H1 (cell line): ENCODE data around the gene RPTOR. TPM values are rescaled to one million over a fixed set of nuclear protein-coding genes. Genes with fewer than 3 reads are reported as not detected.

ENCODE experiments used
- CTCF ChIA-PET: fragments of 300-600 bp; sonication (Branson Sonifier 250); formaldehyde crosslinking; loops from one replicate; lab custom pipeline; 2021; ENCODE audit not compliant: partially characterized antibody; lab: Charles Lee
- POLR2A ChIA-PET: fragments of 300-600 bp; sonication (Branson Sonifier 250); formaldehyde crosslinking; loops from one replicate; lab custom pipeline; 2021; ENCODE audit warnings: inconsistent platforms; ENCODE audit not compliant: partially characterized antibody; lab: Charles Lee
- DNase-seq, 2 experiments: peaks; one replicate each; pipeline versions ENCODE4 v3.0.0 to v3.0.0-alpha.2; 2010 to 2022; ENCODE audit warnings: low spot score in 2 of 2, low read depth in 1 of 2, mixed read lengths in 1 of 2
- FAIRE-seq: peaks from 2 replicates; lab custom pipeline; 2011; peaks lifted over from hg19 to GRCh38; lab: Jason Lieb, UNC
- H2AFZ ChIP-seq: 2 replicates; pipeline ENCODE4 v1.8.1; 2012; ENCODE audit warnings: low read length, inconsistent platforms
- H2AK5ac ChIP-seq: 2 replicates; pipeline ENCODE4 v1.6.1; 2013; ENCODE audit warnings: low read depth, low read length
- H2BK120ac ChIP-seq: replicated peaks from 2 replicates; pipeline ENCODE3; 2013; ENCODE audit warnings: low read depth, low read length, inconsistent platforms
- H2BK12ac ChIP-seq: 2 replicates; pipeline ENCODE4 v1.6.1; 2013; ENCODE audit warnings: low read depth, low read length
- H2BK15ac ChIP-seq: 2 replicates; pipeline ENCODE4 v1.6.1; 2013; ENCODE audit warnings: low read length
- H2BK20ac ChIP-seq: 2 replicates; pipeline ENCODE4 v1.6.1; 2013; ENCODE audit warnings: low read length
- H2BK5ac ChIP-seq: 2 replicates; pipeline ENCODE4 v1.6.1; 2013; ENCODE audit warnings: low read depth, low read length
- H3K14ac ChIP-seq: 2 replicates; pipeline ENCODE4 v1.6.1; 2013; ENCODE audit warnings: inconsistent platforms; ENCODE audit not compliant: insufficient read length
- H3K18ac ChIP-seq: 2 replicates; pipeline ENCODE4 v1.6.1; 2013; ENCODE audit warnings: low read length; ENCODE audit errors: extremely low read depth
- H3K23ac ChIP-seq: 2 replicates; pipeline ENCODE4 v1.6.1; 2013; ENCODE audit warnings: inconsistent platforms; ENCODE audit not compliant: insufficient read length
- H3K23me2 ChIP-seq: 2 replicates; pipeline ENCODE4 v1.6.1; 2013; ENCODE audit warnings: low read depth, low read length
- H3K27ac ChIP-seq: 2 replicates; pipeline ENCODE4 v1.6.1; 2011; ENCODE audit warnings: low read depth, low read length, inconsistent platforms
- H3K27me3 ChIP-seq, 4 experiments: replicated peaks in 1 of 4; 1 replicate in 1 of 4; 2 replicates in 3 of 4; pipeline versions ENCODE4 v1.6.1 to v1.8.1; 2011 to 2013; ENCODE audit warnings: low read length in 3 of 4, mild to moderate bottlenecking in 3 of 4, inconsistent platforms in 2 of 4, mixed read lengths in 2 of 4, moderate library complexity in 1 of 4; ENCODE audit not compliant: control insufficient read depth in 3 of 4, insufficient read depth in 3 of 4; ENCODE audit errors: extremely low read depth in 1 of 4
- H3K36me3 ChIP-seq, 4 experiments: 2 replicates each; pipeline versions ENCODE4 v1.6.1 to v1.8.1; 2011 to 2013; ENCODE audit warnings: mild to moderate bottlenecking in 4 of 4, low read length in 3 of 4, moderate library complexity in 2 of 4, control low read depth in 1 of 4, inconsistent platforms in 1 of 4; ENCODE audit not compliant: insufficient read depth in 4 of 4, control insufficient read depth in 2 of 4
- H3K4ac ChIP-seq: replicated peaks from 2 replicates; pipeline ENCODE3; 2013; ENCODE audit warnings: low read length, low read depth, mixed read lengths, inconsistent platforms; ENCODE audit not compliant: insufficient read length
- H3K4me1 ChIP-seq, 4 experiments: replicated peaks in 1 of 4; 1 replicate in 1 of 4; 2 replicates in 3 of 4; pipeline versions ENCODE4 v1.6.1 to v1.8.1; 2011 to 2013; ENCODE audit warnings: low read length in 3 of 4, inconsistent platforms in 2 of 4, mixed read lengths in 1 of 4; ENCODE audit not compliant: insufficient read depth in 4 of 4, control insufficient read depth in 3 of 4
- H3K4me2 ChIP-seq, 2 experiments: 2 replicates each; pipeline versions ENCODE4 v1.6.1 to v1.8.1; 2011 to 2013; ENCODE audit warnings: low read depth in 2 of 2, low read length in 2 of 2, control low read depth in 1 of 2, inconsistent platforms in 1 of 2, mild to moderate bottlenecking in 1 of 2; ENCODE audit not compliant: insufficient read depth in 1 of 2
- H3K4me3 ChIP-seq, 4 experiments: fragments of 200-600, 300-600 bp in 1 of 4; sonication (generic), shearing (Covaris generic), sonication (Bioruptor Twin) in 1 of 4; 2 replicates each; pipeline versions ENCODE4 v1.5.1 to v1.8.1; 2011 to 2016; ENCODE audit warnings: low read length in 4 of 4, low read depth in 3 of 4, control low read depth in 2 of 4, inconsistent platforms in 2 of 4, mild to moderate bottlenecking in 2 of 4, mixed read lengths in 1 of 4, moderate library complexity in 1 of 4; ENCODE audit not compliant: insufficient read depth in 2 of 4; ENCODE audit errors: extremely low read depth in 1 of 4
- H3K56ac ChIP-seq: replicated peaks from 2 replicates; pipeline ENCODE3; 2013; ENCODE audit warnings: low read depth, mild to moderate bottlenecking, mixed read lengths, low read length, inconsistent platforms; ENCODE audit not compliant: insufficient read length
- H3K79me1 ChIP-seq: 2 replicates; pipeline ENCODE4 v1.6.1; 2013; ENCODE audit warnings: low read depth, low read length, control low read depth
- H3K79me2 ChIP-seq, 2 experiments: 2 replicates each; pipeline versions ENCODE4 v1.6.1 to v1.8.1; 2012 to 2013; ENCODE audit warnings: low read length in 2 of 2, mild to moderate bottlenecking in 2 of 2, inconsistent platforms in 1 of 2; ENCODE audit not compliant: insufficient read depth in 2 of 2, control insufficient read depth in 1 of 2
- H3K9ac ChIP-seq, 4 experiments: replicated peaks in 1 of 4; 1 replicate in 1 of 4; 2 replicates in 3 of 4; pipeline versions ENCODE4 v1.6.1 to v1.8.1; 2011 to 2013; ENCODE audit warnings: low read depth in 3 of 4, low read length in 3 of 4, control low read depth in 2 of 4, mild to moderate bottlenecking in 2 of 4, moderate library complexity in 2 of 4, inconsistent platforms in 1 of 4; ENCODE audit errors: extremely low read depth in 1 of 4
- H3K9me3 ChIP-seq, 2 experiments: 2 replicates each; pipeline versions ENCODE4 v1.6.1 to v1.8.1; 2012 to 2013; ENCODE audit warnings: mild to moderate bottlenecking in 2 of 2, moderate library complexity in 2 of 2, control low read depth in 1 of 2, inconsistent platforms in 1 of 2, low read depth in 1 of 2, low read length in 1 of 2, mixed read lengths in 1 of 2; ENCODE audit not compliant: insufficient read depth in 2 of 2
- H4K20me1 ChIP-seq, 2 experiments: replicated peaks in 1 of 2; 2 replicates each; pipeline versions ENCODE3 to v1.8.1; 2011 to 2013; ENCODE audit warnings: inconsistent platforms in 2 of 2, low read length in 2 of 2, mild to moderate bottlenecking in 1 of 2; ENCODE audit not compliant: insufficient read depth in 2 of 2, control insufficient read depth in 1 of 2
- H4K5ac ChIP-seq: 2 replicates; pipeline ENCODE4 v1.6.1; 2013; ENCODE audit warnings: low read length, low read depth, mixed read lengths, inconsistent platforms; ENCODE audit not compliant: insufficient read length
- H4K8ac ChIP-seq: 2 replicates; pipeline ENCODE4 v1.8.0; 2013; ENCODE audit warnings: mild to moderate bottlenecking, moderate library complexity, low read length, inconsistent platforms; ENCODE audit not compliant: insufficient read depth; ENCODE audit errors: extremely low read depth
- H4K91ac ChIP-seq: replicated peaks from 2 replicates; pipeline ENCODE3; 2013; ENCODE audit warnings: low read length, mixed read lengths, inconsistent platforms; ENCODE audit not compliant: insufficient read length
- CBX5 ChIP-seq: fragments of 300-800, 300-1000 bp; sonication (generic); IDR thresholded peaks from 2 replicates; pipeline ENCODE4 v1.7.1; 2016; ENCODE audit warnings: antibody characterized with exemption, low read length, low read depth
- CHD1 ChIP-seq: IDR thresholded peaks from 2 replicates; pipeline ENCODE4 v1.6.1; 2012; ENCODE audit warnings: low read depth, low read length, improper control_type of control experiment
- CTBP2 ChIP-seq: IDR thresholded peaks from 2 replicates; pipeline ENCODE4 v1.7.0; 2011; ENCODE audit warnings: borderline replicate concordance, mild to moderate bottlenecking, moderate library complexity, mixed read lengths, low read length; ENCODE audit not compliant: insufficient read depth, insufficient read length
- HDAC6 ChIP-seq: IDR thresholded peaks from one replicate; pipeline ENCODE4 v1.7.1; 2012; ENCODE audit warnings: low read depth, mild to moderate bottlenecking, inconsistent platforms, low read length, moderate library complexity
- NRF1 ChIP-seq: IDR thresholded peaks from 2 replicates; pipeline ENCODE4 v1.6.1; 2011; ENCODE audit warnings: mild to moderate bottlenecking, low read depth, low read length, improper control_type of control experiment
- POLR2AphosphoS5 ChIP-seq: IDR thresholded peaks from 2 replicates; pipeline ENCODE4 v1.6.1; 2011; ENCODE audit warnings: low read depth, low read length
- TAF1 ChIP-seq: IDR thresholded peaks from 2 replicates; pipeline ENCODE4 v1.6.1; 2011; ENCODE audit warnings: mild to moderate bottlenecking, low read depth, low read length
- YY1 ChIP-seq: IDR thresholded peaks from 2 replicates; pipeline ENCODE4 v1.6.1; 2011; ENCODE audit warnings: low read depth, mild to moderate bottlenecking, low read length
- WGBS, 2 experiments: shearing (Covaris generic) in 1 of 2; methylation state at CpG; one replicate each; pipeline versions ENCODE4 v1.1.6 to v1.1.7; 2013 to 2015; ENCODE audit warnings: low lambda C conversion rate in 2 of 2, mixed read lengths in 2 of 2, inconsistent platforms in 1 of 2, low coverage in 1 of 2, missing lambda C conversion rate in 1 of 2; ENCODE audit not compliant: insufficient replicate concordance in 2 of 2, insufficient coverage in 1 of 2, insufficient read length in 1 of 2; ENCODE audit errors: extremely low coverage in 1 of 2, missing lambda C conversion rate in 1 of 2; 5-methylcytosine and 5-hydroxymethylcytosine counted together
- polyA plus RNA-seq, 7 experiments: library from polyadenylated mRNA; depleted of rRNA in 3 of 7; stranded (reverse) in 5 of 7; unstranded in 2 of 7; fragments of >200 nt in 5 of 7; fragments of 200-250 nt in 2 of 7; gene quantifications; 1 replicate in 5 of 7; 2 replicates in 1 of 7; 4 replicates in 1 of 7; pipeline versions ENCODE4 v1.2.1 to v1.2.3, GENCODE V29; 2011 to 2013; ENCODE audit warnings: missing spikeins in 2 of 7, mixed read lengths in 2 of 7
- total RNA-seq: library from RNA; stranded (reverse); fragmentation: NEBNext Ultra II Directional; extraction: Animal tissue kit (Norgen Biotek cat#: 25700); gene quantifications from 2 replicates; pipeline ENCODE4 v1.2.1, GENCODE V29; 2021

Gene RPTOR
- total and polyA plus RNA-seq, 2 of the 8 experiments (the other 6 are each of a cell fraction or from before 2014, with no cell fraction given) = 6.9 to 28.7 TPM

GRCh38 chr17:80768389-80768788 is 223.8 kb downstream of the RPTOR start:
- no peaks in the 10 kb centered on the region for H3K23me2 ChIP-seq
- H3K4me3 ChIP-seq = no peak overlapping the region
- H3K27me3 ChIP-seq = no peaks in the 10 kb centered on the region
- no peak overlapping the region for H2AFZ ChIP-seq
- no peaks in the 10 kb centered on the region for H3K79me2 ChIP-seq
- H3K4ac ChIP-seq = no peak overlapping the region
- H4K91ac ChIP-seq = no peak overlapping the region
- no peak overlapping the region for H4K5ac ChIP-seq
- ChIA-PET CTCF (interaction anchor here (1.5 to 1.9 kb wide), 4 partner anchors 12 to 131 kb away, joined by 3 to 6 read pairs (median 5); no protein-coding TSS in a partner anchor), POLR2A (no interaction called here)
- H3K56ac ChIP-seq = no peak overlapping the region
- H2BK20ac ChIP-seq = no peak overlapping the region
- H3K23ac ChIP-seq = no peak overlapping the region
- no peaks in the 10 kb centered on the region for H3K79me1 ChIP-seq
- 65% methylated on average over 6 of the region's 6 CpGs; no CpG with 5 or more reads in 1 of the 2 experiments for whole genome bisulfite sequencing, 2 experiments
- H2BK5ac ChIP-seq = no peak overlapping the region
- no peaks in the 10 kb centered on the region for H3K9me3 ChIP-seq
- no peak overlapping the region for H4K8ac ChIP-seq
- no peak overlapping the region for H3K18ac ChIP-seq
- H2BK15ac ChIP-seq = no peak overlapping the region
- no peaks in the 10 kb centered on the region for H3K36me3 ChIP-seq
- H3K4me2 ChIP-seq = no peak overlapping the region
- FAIRE-seq (no peak), DNase-seq (no peak)
- H2BK12ac ChIP-seq = no peak overlapping the region
- H3K9ac ChIP-seq = no peak overlapping the region
- H2BK120ac ChIP-seq = no peak overlapping the region
- H2AK5ac ChIP-seq = no peak overlapping the region
- H3K14ac ChIP-seq = no peak overlapping the region
- no peaks in the 10 kb centered on the region for H4K20me1 ChIP-seq
- H3K4me1 ChIP-seq = peaks cover 0 to 7% (median 2%) of the 10 kb centered on the region in 4 experiments; a peak in 4 of 7 replicates
- no peak overlapping the region for H3K27ac ChIP-seq
- TF ChIP-seq POLR2AphosphoS5 (no peak), HDAC6 (no peak), TAF1 (no peak), CBX5 (no peak), NRF1 (no peak), CTBP2 (no peak), CHD1 (no peak), YY1 (no peak)
